Neural progenitor cell (in vitro differentiated cells): Measurements from ENCODE around the gene HNF4A. TPM values are rescaled to one million over a fixed set of nuclear protein-coding genes. Genes with fewer than 3 reads are reported as not detected.
"Not testable (repeated sequence)": the region's sequence is repeated elsewhere in the genome, so short reads cannot be mapped to it uniquely, and the experiment has no call there.

Experiments used
- DNase-seq: peaks from one replicate; pipeline ENCODE4 v3.0.0-alpha.2; 2016; ENCODE audit warnings: low spot score
- H2AFZ ChIP-seq: fragments of 200-600 bp; sonication (generic); replicated peaks from 2 replicates; pipeline ENCODE4 v1.6.1; 2016; ENCODE audit warnings: antibody characterized with exemption
- H3F3A ChIP-seq: fragments of 200-600 bp; sonication (generic); 2 replicates; pipeline ENCODE4 v1.6.1; 2016; ENCODE audit warnings: antibody characterized with exemption, low read depth
- H3K27ac ChIP-seq: fragments of 200-600 bp; sonication (generic); 2 replicates; pipeline ENCODE4 v1.5.1; 2016; ENCODE audit warnings: mild to moderate bottlenecking
- H3K27me3 ChIP-seq: fragments of 200-600 bp; sonication (generic); 2 replicates; pipeline ENCODE4 v1.6.1; 2016; ENCODE audit warnings: mild to moderate bottlenecking, moderate library complexity
- H3K36me3 ChIP-seq: fragments of 200-600 bp; sonication (generic); 2 replicates; pipeline ENCODE4 v1.5.1; 2016
- H3K4me1 ChIP-seq: fragments of 200-600 bp; sonication (generic); 2 replicates; pipeline ENCODE4 v1.6.1; 2016; ENCODE audit warnings: mixed run types
- H3K4me2 ChIP-seq: fragments of 200-600 bp; sonication (generic); 2 replicates; pipeline ENCODE4 v1.6.1; 2016
- H3K4me3 ChIP-seq: fragments of 200-600 bp; sonication (generic); 2 replicates; pipeline ENCODE4 v1.5.1; 2016
- H3K79me2 ChIP-seq: fragments of 200-600 bp; sonication (generic); 2 replicates; pipeline ENCODE4 v1.6.1; 2016; ENCODE audit warnings: low read depth
- H3K9ac ChIP-seq: fragments of 200-600 bp; sonication (generic); 2 replicates; pipeline ENCODE4 v1.6.1; 2016
- H3K9me3 ChIP-seq: fragments of 200-600 bp; sonication (generic); 2 replicates; pipeline ENCODE4 v1.5.1; 2016; ENCODE audit warnings: low read depth
- H4K20me1 ChIP-seq: fragments of 200-600 bp; sonication (generic); 2 replicates; pipeline ENCODE4 v1.6.1; 2016; ENCODE audit warnings: low read depth
- H3K27ac Mint-ChIP-seq: 3 replicates; pipeline ENCODE4 v1.8.0; 2021; ENCODE audit warnings: mixed read lengths
- H3K27me3 Mint-ChIP-seq: 2 replicates; pipeline ENCODE4 v1.8.0; 2022; ENCODE audit warnings: low read depth, mild to moderate bottlenecking, inconsistent platforms, moderate library complexity, mixed read lengths; ENCODE audit not compliant: insufficient read depth
- H3K36me3 Mint-ChIP-seq: 3 replicates; pipeline ENCODE4 v1.8.0; 2021; ENCODE audit warnings: mixed read lengths
- H3K4me1 Mint-ChIP-seq: 3 replicates; pipeline ENCODE4 v1.8.0; 2021; ENCODE audit warnings: mixed read lengths
- H3K4me3 Mint-ChIP-seq: 3 replicates; pipeline ENCODE4 v1.8.0; 2021; ENCODE audit warnings: mild to moderate bottlenecking, moderate library complexity, mixed read lengths
- H3K9me3 Mint-ChIP-seq: 3 replicates; pipeline ENCODE4 v1.8.0; 2020; ENCODE audit warnings: mixed read lengths
- EZH2 ChIP-seq: fragments of 200-600 bp; sonication (generic); IDR thresholded peaks from 2 replicates; pipeline ENCODE4 v1.6.1; 2017; ENCODE audit warnings: antibody characterized with exemption, mild to moderate bottlenecking, moderate library complexity
- EZH2phosphoT487 ChIP-seq: fragments of 200-600 bp; sonication (generic); IDR thresholded peaks from 2 replicates; pipeline ENCODE4 v1.6.1; 2017; ENCODE audit warnings: antibody characterized with exemption
- total RNA-seq: library from RNA; depleted of rRNA; stranded (reverse); fragments of >200 nt; gene quantifications from 2 replicates; pipeline ENCODE4 v1.2.3, GENCODE V29; 2015; ENCODE audit warnings: low replicate concordance
- TF ChIP-seq, protein P1 (sequence below): fragments of 200-600 bp; sonication (generic); IDR thresholded peaks from 2 replicates; pipeline ENCODE4 v1.5.1; 2017; ENCODE audit warnings: antibody characterized with exemption, mild to moderate bottlenecking

The HNF4A gene
- total RNA-seq, 1 donor from 2014 or later = 1.6 TPM

DNA sequence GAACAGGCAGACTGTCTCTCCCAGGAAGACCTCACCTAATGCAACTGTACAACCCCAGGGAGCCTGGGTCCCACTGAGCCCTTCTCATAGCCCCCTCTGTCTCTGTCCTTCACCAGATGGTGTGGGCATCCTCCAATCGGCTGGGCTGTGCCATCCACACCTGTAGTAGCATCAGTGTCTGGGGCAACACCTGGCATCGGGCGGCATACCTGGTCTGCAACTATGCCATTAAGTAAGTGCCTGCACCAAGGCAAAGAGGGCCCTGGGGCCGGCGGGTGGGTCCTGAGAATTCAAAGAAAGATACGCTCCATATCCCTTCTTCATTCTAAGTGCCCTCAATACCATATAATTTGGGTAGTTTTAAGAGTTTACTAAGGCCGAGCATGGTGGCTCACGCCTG, 10.4 kb upstream of the HNF4A start:
- Mint-ChIP-seq H3K4me3 (no peak overlapping the region), H3K27ac (no peak overlapping the region), H3K9me3 (no peaks in the 10 kb centered on the region), H3K36me3 (no peaks in the 10 kb centered on the region), H3K27me3 (peaks cover 8% of the 10 kb centered on the region), H3K4me1 (peaks cover 8% of the 10 kb centered on the region)
- Histone ChIP-seq H3K4me1 (no peaks in the 10 kb centered on the region), H3K4me3 (no peak overlapping the region), H4K20me1 (no peaks in the 10 kb centered on the region), H3K9ac (no peak overlapping the region), H2AFZ (no peak overlapping the region), H3K79me2 (no peaks in the 10 kb centered on the region), H3K4me2 (no peak overlapping the region), H3K27ac (no peak overlapping the region), H3K27me3 (no peaks in the 10 kb centered on the region), H3K36me3 (no peaks in the 10 kb centered on the region), H3K9me3 (no peaks in the 10 kb centered on the region), H3F3A (no peaks in the 10 kb centered on the region)
- TF ChIP-seq, protein P1, sequence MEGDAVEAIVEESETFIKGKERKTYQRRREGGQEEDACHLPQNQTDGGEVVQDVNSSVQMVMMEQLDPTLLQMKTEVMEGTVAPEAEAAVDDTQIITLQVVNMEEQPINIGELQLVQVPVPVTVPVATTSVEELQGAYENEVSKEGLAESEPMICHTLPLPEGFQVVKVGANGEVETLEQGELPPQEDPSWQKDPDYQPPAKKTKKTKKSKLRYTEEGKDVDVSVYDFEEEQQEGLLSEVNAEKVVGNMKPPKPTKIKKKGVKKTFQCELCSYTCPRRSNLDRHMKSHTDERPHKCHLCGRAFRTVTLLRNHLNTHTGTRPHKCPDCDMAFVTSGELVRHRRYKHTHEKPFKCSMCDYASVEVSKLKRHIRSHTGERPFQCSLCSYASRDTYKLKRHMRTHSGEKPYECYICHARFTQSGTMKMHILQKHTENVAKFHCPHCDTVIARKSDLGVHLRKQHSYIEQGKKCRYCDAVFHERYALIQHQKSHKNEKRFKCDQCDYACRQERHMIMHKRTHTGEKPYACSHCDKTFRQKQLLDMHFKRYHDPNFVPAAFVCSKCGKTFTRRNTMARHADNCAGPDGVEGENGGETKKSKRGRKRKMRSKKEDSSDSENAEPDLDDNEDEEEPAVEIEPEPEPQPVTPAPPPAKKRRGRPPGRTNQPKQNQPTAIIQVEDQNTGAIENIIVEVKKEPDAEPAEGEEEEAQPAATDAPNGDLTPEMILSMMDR = no peak
- TF ChIP-seq EZH2phosphoT487 (no peak), EZH2 (no peak)
- DNase-seq = no peak

DNA sequence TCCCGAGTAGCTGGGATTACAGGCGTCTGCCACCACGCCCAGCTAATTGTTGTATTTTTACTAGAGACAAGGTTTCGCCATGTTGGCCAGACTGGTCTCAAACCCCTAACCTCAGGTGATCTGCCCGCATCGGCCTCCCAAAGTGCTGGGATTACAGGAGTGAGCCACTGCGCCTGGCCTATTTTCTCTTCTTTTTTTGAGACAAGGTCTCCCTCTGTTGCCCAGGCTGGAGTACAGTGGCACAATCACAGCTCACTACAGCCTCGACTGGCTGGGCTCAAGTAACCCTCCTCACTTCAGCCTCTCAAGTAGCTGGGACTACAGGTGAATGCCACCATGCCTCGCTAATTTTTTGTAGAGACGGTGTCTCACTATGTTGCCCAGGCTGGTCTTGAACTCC, 9.6 kb upstream of the HNF4A start:
- H3K9ac ChIP-seq, DNase-seq, H3F3A ChIP-seq, H3K27me3 ChIP-seq, H3K27ac Mint-ChIP-seq, H3K4me2 ChIP-seq, H3K4me3 Mint-ChIP-seq, H3K4me1 ChIP-seq, H4K20me1 ChIP-seq, H3K27me3 Mint-ChIP-seq, H3K4me3 ChIP-seq, H3K79me2 ChIP-seq, H3K9me3 ChIP-seq, H2AFZ ChIP-seq, H3K9me3 Mint-ChIP-seq, H3K27ac ChIP-seq, H3K36me3 Mint-ChIP-seq, H3K36me3 ChIP-seq: not testable (repeated sequence)
- H3K4me1 Mint-ChIP-seq = peaks cover 12% of the 10 kb centered on the region

DNA sequence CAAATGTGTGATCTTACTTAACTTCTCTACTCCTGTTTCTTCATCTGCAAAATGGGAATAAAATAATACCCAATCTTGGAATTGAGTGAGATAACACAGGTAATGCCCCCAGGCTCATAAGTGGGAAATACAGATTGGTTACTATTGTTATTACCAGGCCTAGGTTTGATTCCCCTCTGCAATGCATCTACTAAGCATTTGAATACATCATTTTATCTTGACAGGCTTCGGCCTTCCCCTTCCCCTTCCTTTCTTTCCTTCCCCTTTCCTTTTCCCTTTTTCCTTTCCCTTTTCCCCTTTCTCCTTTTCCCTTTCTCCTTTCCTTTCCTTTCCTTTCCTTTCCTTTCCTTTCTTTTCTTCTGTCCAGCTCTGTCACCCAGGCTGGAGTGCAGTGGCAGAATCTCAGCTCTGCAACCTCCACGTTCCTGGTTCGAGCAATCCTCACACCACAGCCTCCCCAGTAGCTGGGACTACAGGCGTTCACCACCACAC, 7.3 kb upstream of the HNF4A start:
- Histone ChIP-seq H3F3A (peaks cover 7% of the 10 kb centered on the region), H3K4me2 (no peak overlapping the region), H3K9me3 (no peaks in the 10 kb centered on the region), H3K27ac (no peak overlapping the region), H4K20me1 (no peaks in the 10 kb centered on the region), H3K36me3 (no peaks in the 10 kb centered on the region), H3K27me3 (no peaks in the 10 kb centered on the region), H3K9ac (no peak overlapping the region), H3K79me2 (no peaks in the 10 kb centered on the region), H3K4me3 (no peak overlapping the region), H2AFZ (no peak overlapping the region), H3K4me1 (peaks cover 9% of the 10 kb centered on the region)
- Mint-ChIP-seq H3K9me3 (no peaks in the 10 kb centered on the region), H3K27me3 (peaks cover 8% of the 10 kb centered on the region), H3K4me3 (no peak overlapping the region), H3K27ac (no peak overlapping the region), H3K36me3 (no peaks in the 10 kb centered on the region), H3K4me1 (peaks cover 15% of the 10 kb centered on the region)
- no peak for DNase-seq
- TF ChIP-seq, protein P1 = no peak
- no peak for TF ChIP-seq EZH2
- no peak for TF ChIP-seq EZH2phosphoT487

DNA sequence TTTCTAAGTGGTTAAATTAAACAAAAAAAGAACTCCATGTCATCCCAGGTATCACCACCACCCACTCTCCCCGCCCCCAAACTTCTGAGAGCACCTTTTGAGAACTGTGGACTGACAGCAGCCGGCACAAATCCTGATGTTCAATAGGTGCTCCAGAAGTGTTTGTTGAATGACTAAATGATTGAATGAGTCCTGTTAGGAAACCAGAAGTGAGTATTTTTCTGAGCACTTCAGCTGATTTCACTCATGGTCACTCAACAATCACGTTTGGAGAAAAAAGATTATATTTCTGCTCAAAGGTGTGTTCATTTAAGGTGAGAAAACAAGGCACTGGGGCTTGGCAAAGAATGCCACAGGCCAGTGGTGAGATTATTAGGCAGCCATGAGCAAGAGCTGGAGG, 6.2 kb upstream of the HNF4A start:
- Mint-ChIP-seq H3K4me3 (no peak overlapping the region), H3K27ac (no peak overlapping the region)

More for the DNA sequence above, 6.2 kb upstream of the HNF4A start:
- DNase-seq = no peak
- Mint-ChIP-seq H3K9me3 (no peaks in the 10 kb centered on the region), H3K27me3 (peaks cover 7% of the 10 kb centered on the region), H3K4me1 (peaks cover 15% of the 10 kb centered on the region), H3K36me3 (no peaks in the 10 kb centered on the region)
- Histone ChIP-seq H3K4me2 (no peak overlapping the region), H3K27me3 (no peaks in the 10 kb centered on the region), H4K20me1 (no peaks in the 10 kb centered on the region), H3F3A (peaks cover 7% of the 10 kb centered on the region), H3K27ac (no peak overlapping the region), H3K36me3 (no peaks in the 10 kb centered on the region), H3K4me3 (no peak overlapping the region), H3K9me3 (no peaks in the 10 kb centered on the region), H3K79me2 (no peaks in the 10 kb centered on the region), H3K9ac (no peak overlapping the region), H2AFZ (no peak overlapping the region), H3K4me1 (peaks cover 9% of the 10 kb centered on the region)
- TF ChIP-seq, protein P1 = no peak
- TF ChIP-seq EZH2phosphoT487 (no peak), EZH2 (no peak)
